ENCODE data around the gene NEFH. TPM values are rescaled to one million over a fixed set of nuclear protein-coding genes. Genes with fewer than 3 reads are reported as not detected.
"Not testable (repeated sequence)": the region's sequence is repeated elsewhere in the genome, so short reads cannot be mapped to it uniquely, and the experiment has no call there.

NEFH gene
- total RNA-seq, 1 experiment from 2014 or later: not detected

- DNase-seq (ENCODE audit: low spot score): no peak
These were observed 15.4 kb upstream of the NEFH start for GRCh38 chr22:29464581-29464980.

DNA sequence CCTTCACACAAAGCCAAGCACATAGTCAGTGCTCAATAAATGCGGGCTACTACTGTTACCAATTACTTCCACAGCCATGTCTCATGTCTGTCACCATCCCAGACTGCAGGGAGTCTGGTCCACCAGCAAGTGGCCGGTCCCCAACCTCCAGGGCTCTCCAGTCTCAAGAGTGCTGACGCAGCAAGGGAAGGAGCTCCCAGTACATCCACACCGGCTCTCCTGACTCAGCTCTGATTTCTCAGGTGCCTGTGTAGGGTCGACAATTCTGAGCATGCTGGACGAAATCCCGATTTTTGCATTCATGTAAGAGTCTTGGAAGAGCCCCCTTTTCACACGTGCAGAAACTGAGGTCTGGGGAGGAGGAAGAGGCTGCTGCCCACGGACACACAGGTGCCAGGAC is 10.3 kb upstream of the NEFH start:
- DNase-seq (ENCODE audit: low spot score): no peak

DNA sequence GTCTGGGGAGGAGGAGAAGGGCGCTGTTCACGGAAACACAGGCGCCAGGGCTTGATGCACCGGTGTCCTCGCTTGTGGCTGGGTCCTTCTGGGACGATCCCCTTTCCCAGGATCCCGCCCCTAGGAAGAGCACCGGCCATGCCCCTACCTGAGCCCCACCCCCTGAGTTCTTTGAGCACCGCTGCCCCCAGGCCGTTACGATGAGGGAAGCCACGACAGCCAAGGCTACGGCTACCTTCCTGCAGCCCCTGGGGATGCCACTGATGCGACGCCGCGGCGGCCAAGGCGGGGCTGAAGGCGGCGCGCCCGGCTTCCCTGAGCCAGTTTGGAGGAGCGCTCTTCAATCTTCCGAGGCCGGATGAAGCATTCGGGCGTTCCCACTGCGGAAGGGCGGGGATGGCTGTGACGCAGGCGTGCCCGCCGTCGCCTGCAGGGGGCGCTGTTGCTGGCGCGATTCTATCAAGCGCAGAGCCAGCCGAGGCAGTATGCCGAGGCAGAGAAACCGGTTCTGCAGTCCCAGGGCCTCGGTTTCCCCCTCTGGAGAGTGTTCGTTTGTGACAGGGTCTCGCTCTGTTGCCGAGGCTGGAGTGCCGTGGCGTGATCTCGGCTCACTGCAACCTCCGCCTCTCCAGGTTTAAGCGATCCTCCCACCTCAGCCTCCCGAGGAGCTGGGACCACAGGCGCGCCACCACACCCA is 9.7 kb upstream of the NEFH start:
- DNase-seq (ENCODE audit: low spot score): no peak

DNA sequence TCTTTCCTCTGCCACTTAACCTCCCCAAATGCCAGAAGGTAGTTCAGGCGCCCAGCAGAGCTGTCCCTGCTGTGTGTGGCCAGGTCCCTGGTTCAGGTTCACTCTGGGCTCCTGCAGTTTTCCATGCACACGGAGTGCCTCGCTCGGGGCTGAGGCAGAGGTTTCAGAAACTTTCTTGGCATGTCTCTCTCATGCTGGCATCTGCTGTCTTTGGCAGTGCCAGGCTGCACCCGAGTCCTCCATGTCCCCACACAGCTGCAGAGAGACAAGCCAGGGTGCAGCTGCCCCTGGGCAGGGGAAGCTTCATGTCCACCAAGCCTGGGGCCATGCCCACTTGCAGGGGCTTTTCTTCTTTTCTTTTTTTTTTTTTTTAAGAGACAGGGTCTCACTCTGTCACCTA is 7.0 kb upstream of the NEFH start:
- DNase-seq (ENCODE audit: low spot score): no peak

DNA sequence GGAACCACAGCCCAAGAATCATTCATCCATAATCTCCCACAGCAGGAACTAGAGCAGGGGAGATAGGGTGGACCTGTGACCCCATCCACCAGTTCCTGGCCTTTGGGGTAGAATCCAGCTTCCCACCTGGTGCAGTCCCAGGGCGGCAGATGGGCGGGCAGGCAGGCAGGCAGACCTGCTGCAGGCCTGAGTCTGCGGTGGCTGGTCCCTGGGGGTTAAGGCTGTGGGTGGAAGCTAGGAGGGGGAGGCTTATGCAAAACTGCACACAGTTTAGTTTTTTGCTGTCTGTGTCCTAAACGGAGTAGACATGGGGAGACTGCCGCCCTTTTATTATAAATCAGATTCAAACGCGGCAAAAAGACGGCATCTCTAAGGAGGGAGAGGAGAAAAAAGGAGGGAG is 4.5 kb upstream of the NEFH start:
- DNase-seq (ENCODE audit: low spot score): no peak

DNA sequence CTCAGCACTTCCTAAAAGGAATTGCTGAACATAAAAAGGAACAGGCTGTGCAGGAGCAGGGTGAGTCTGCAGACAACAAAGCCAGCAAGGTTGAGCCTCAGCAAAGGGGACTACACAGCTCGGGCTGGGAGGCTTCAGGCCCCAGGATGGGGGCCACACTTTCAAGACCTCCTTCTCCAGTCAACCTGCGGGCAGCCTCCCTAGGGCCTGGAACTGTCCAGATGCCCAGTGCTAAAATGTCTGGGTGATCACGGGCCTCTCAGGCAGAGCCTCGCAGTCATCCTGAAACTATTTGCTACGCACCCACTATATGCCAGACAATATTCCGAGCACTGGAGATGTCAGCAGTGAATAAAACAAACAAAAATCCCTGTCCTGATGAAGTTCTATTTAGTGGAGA is 3.9 kb upstream of the NEFH start:
- DNase-seq (ENCODE audit: low spot score): no peak

GRCh38 chr22:29477723-29478318 is 2.2 kb upstream of the NEFH start:
- DNase-seq (ENCODE audit: low spot score): no peak

GRCh38 chr22:29478326-29479276 is 1.4 kb upstream of the NEFH start:
- DNase-seq (ENCODE audit: low spot score): no peak

- DNase-seq (ENCODE audit: low spot score): no peak
These were observed 169 bp downstream of the NEFH start for GRCh38 chr22:29480262-29480511.

DNA sequence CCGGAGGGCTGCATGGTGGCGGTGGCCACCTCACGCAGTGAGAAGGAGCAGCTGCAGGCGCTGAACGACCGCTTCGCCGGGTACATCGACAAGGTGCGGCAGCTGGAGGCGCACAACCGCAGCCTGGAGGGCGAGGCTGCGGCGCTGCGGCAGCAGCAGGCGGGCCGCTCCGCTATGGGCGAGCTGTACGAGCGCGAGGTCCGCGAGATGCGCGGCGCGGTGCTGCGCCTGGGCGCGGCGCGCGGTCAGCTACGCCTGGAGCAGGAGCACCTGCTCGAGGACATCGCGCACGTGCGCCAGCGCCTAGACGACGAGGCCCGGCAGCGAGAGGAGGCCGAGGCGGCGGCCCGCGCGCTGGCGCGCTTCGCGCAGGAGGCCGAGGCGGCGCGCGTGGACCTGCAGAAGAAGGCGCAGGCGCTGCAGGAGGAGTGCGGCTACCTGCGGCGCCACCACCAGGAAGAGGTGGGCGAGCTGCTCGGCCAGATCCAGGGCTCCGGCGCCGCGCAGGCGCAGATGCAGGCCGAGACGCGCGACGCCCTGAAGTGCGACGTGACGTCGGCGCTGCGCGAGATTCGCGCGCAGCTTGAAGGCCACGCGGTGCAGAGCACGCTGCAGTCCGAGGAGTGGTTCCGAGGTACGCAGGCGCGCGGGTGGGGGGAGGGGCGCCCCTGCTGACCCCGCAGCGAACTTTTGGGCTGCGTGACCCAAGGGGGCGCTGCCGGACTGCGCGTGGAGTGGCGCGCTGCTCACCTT is 670 bp downstream of the NEFH start:
- no peak for DNase-seq (ENCODE audit: low spot score)

DNA sequence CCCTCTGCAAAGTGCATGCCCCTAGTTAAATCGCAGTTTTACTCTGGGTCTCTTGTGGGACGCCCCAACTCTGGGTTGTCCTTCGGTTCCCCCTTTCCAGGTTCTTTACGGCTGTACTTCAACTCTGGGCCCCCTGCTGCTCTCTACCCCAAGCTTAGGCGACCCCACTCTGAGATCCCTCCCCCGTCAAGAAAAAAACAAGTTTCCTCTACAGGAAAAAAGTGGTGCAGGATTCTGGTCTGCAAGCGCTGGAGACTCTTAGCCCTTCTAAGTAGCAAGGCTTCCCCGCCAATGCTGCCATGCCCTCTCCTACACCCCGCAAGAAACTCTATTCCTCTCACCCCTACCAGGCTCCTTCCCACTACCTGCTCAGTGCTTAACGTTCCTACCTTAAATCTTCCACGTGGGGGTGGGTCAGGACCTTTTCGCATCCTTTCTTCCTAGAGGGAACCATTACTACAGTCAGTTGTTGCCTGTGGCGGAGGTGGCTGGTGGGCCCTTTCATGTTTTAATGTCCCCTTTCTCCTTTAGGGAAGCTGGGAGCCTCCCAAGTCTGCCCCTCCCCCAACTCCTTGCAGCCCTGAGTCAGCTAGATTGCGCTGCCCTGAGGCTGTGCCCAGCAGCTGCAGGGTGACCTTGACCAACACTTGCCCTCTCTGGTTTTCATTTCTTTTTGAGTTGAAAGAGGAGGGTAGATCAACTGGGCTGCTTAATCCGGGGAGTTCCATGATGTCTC is 1.4 kb downstream of the NEFH start:
- DNase-seq (ENCODE audit: low spot score): no peak

- DNase-seq (ENCODE audit: low spot score): no peak
These were observed 2.2 kb downstream of the NEFH start for GRCh38 chr22:29482253-29482652.

- DNase-seq (ENCODE audit: low spot score): no peak
These were observed 2.7 kb downstream of the NEFH start for GRCh38 chr22:29482726-29483125.

GRCh38 chr22:29483254-29483653 is 3.2 kb downstream of the NEFH start:
- DNase-seq (ENCODE audit: low spot score): no peak

DNA sequence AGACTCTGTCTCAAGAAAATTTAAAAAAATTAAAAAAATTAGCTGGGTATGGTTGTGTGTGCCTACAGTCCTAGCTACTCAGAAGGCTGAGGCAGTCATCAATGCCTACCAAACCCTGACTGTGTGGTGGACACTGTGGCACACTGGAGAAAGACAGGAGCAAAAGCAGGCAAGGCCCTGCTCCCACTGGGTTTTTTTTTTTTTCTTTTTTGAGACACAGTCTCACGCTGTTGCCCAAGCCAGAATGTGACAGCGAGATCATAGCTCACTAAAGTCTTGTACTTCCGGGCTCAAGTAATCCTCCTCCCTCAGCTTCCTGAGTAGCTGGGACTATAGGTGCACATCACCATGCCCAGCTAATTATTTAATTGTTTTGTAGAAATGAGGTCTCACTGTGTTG is 4.6 kb downstream of the NEFH start:
- no peak for DNase-seq (ENCODE audit: low spot score)

- no peak for DNase-seq (ENCODE audit: low spot score)
These were observed 5.4 kb downstream of the NEFH start for GRCh38 chr22:29485448-29485847.

DNA sequence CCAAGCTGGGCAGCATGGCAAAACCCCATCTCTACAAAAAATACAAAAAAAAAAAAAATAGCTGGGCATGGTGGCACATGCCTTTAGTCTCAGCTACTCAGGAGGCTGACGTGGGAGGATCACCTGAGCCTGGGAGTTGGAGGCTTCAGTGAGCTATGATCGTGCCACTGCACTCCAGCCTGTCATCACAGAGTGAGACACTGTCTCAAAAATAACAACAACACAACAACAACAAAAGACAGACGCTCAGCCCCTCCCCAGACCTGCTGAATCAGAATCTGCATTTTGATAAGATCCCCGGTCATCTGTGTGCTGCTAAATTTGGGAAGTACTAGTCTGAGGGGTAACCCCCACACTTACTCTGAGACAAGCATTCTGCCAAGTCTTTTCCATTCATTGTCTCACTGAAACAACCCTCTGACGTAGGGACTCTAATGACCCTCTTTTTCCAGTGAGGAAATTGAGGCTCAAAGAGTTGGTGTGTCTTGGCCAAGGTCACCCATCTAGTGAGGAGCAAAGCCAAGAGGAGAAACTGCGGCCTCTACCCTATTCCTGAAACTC is 7.5 kb downstream of the NEFH start:
- no peak for DNase-seq (ENCODE audit: low spot score)

DNA sequence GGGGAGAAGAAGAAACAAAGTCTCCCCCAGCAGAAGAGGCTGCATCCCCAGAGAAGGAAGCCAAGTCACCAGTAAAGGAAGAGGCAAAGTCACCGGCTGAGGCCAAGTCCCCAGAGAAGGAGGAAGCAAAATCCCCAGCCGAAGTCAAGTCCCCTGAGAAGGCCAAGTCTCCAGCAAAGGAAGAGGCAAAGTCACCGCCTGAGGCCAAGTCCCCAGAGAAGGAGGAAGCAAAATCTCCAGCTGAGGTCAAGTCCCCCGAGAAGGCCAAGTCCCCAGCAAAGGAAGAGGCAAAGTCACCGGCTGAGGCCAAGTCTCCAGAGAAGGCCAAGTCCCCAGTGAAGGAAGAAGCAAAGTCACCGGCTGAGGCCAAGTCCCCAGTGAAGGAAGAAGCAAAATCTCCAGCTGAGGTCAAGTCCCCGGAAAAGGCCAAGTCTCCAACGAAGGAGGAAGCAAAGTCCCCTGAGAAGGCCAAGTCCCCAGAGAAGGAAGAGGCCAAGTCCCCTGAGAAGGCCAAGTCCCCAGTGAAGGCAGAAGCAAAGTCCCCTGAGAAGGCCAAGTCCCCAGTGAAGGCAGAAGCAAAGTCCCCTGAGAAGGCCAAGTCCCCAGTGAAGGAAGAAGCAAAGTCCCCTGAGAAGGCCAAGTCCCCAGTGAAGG is 9.2 kb downstream of the NEFH start:
- DNase-seq (ENCODE audit: low spot score): not testable (repeated sequence)

DNA sequence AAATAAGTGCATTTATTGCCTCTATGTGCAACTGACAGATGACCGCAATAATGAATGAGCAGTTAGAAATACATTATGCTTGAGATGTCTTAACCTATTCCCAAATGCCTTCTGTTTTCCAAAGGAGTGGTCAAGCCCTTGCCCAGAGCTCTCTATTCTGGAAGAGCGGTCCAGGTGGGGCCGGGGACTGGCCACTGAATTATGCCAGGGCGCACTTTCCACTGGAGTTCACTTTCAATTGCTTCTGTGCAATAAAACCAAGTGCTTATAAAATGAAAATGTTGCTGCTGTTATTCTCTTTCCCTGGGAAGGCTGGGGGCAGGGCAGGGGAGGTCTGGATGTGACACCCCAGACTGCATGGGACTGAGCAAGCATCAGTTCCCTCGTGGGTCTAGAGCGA is 11.0 kb downstream of the NEFH start:
- no peak for DNase-seq (ENCODE audit: low spot score)

GRCh38 chr22:29493636-29494035 is 13.6 kb downstream of the NEFH start:
- no peak for DNase-seq (ENCODE audit: low spot score)

DNA sequence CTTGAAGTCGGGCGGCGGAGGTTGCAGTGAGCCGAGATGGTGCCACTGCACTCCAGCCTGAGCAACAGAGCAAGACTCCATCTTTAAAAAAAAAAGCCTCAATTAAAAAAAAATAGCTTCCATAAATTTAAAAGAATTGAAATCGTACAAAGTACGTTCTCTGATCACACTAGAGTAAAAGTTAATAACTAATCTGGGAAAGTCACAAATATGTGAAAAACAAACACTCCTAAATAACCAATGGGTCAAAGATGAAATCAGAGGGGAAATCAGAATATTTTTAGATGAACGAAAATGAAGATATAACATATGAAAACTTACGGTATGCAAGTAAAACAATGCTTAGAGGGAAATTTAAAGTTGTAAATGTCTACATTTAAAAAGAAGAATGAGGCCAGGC is 19.8 kb downstream of the NEFH start:
- DNase-seq (ENCODE audit: low spot score): no peak

Data from H4 (cell line).